ENCODE measurements around the gene ACTG1. TPM values are rescaled to one million over a fixed set of nuclear protein-coding genes. Genes with fewer than 3 reads are reported as not detected.

Gene ACTG1
- total RNA-seq, 4 donors from 2014 or later, result 972 to 1,850 (median 1,126) TPM

GRCh38 chr17:81476635-81477034 lies 36.0 kb downstream of the ACTG1 start:
- WGBS, result 90% methylated on average over 6 of the region's 6 CpGs
- Histone ChIP-seq H3K4me3 (no peak overlapping the region), H3K36me3 (no peaks in the 10 kb centered on the region), H3K9me3 (no peaks in the 10 kb centered on the region), H3K4me1 (peaks cover 17 to 25% (median 19%) of the 10 kb centered on the region in 4 donors), H3K27ac (replicated peaks in 1 of 4) (no peak overlapping the region), H3K27me3 (no peaks in the 10 kb centered on the region)
- DNase-seq (ENCODE audit: extremely low spot score), result no peak
- intact Hi-C loops (cut with DNase I), result no loop called here
- TF ChIP-seq EP300 (IDR thresholded peaks at IDR 0.05), result no peak
- no peak for TF ChIP-seq POLR2A (IDR thresholded peaks at IDR 0.05; ENCODE audit: low read depth)
- TF ChIP-seq CTCF (IDR thresholded peaks at IDR 0.05), result no peak
- no peak for TF ChIP-seq POLR2AphosphoS5 (IDR thresholded peaks at IDR 0.05)

- intact Hi-C loops (cut with DNase I), result no loop called here
- peaks cover 13 to 24% (median 15%) of the 10 kb centered on the region in 4 donors for H3K4me1 ChIP-seq
- TF ChIP-seq CTCF (IDR thresholded peaks at IDR 0.05) (no peak), POLR2A (IDR thresholded peaks at IDR 0.05; ENCODE audit: low read depth) (no peak), POLR2AphosphoS5 (IDR thresholded peaks at IDR 0.05) (no peak), EP300 (IDR thresholded peaks at IDR 0.05) (no peak)
- no peak for DNase-seq (ENCODE audit: extremely low spot score)
- no peaks in the 10 kb centered on the region for H3K9me3 ChIP-seq
- 94% methylated on average over 7 of the region's 7 CpGs for WGBS
- no peaks in the 10 kb centered on the region for H3K27me3 ChIP-seq
- H3K27ac ChIP-seq (replicated peaks in 1 of 4), result no peak overlapping the region
- H3K4me3 ChIP-seq, result no peak overlapping the region
- H3K36me3 ChIP-seq, result no peaks in the 10 kb centered on the region
Observed at GRCh38 chr17:81476097-81476496, 36.5 kb downstream of the ACTG1 start.

- DNase-seq (ENCODE audit: extremely low spot score), result no peak
- H3K27me3 ChIP-seq, result no peaks in the 10 kb centered on the region
- H3K9me3 ChIP-seq, result no peaks in the 10 kb centered on the region
- no peak for TF ChIP-seq POLR2AphosphoS5 (IDR thresholded peaks at IDR 0.05)
- intact Hi-C loops (cut with DNase I), result loop anchor here (5.0 kb wide), 1 partner anchor 38 kb away; no protein-coding TSS in a partner anchor
- no peaks in the 10 kb centered on the region for H3K36me3 ChIP-seq
- no peak overlapping the region for H3K4me3 ChIP-seq
- H3K4me1 ChIP-seq, result peaks cover 2 to 16% (median 4%) of the 10 kb centered on the region in 4 donors
- 85% methylated on average over 10 of the region's 16 CpGs for WGBS
- H3K27ac ChIP-seq (replicated peaks in 1 of 4), result no peak overlapping the region
Observed at GRCh38 chr17:81474958-81475357, 37.6 kb downstream of the ACTG1 start.

- H3K27me3 ChIP-seq, result no peaks in the 10 kb centered on the region
- no peak overlapping the region for H3K27ac ChIP-seq (replicated peaks in 1 of 4)
- H3K4me3 ChIP-seq, result no peak overlapping the region
- TF ChIP-seq POLR2AphosphoS5 (IDR thresholded peaks at IDR 0.05), result no peak
- TF ChIP-seq EP300 (IDR thresholded peaks at IDR 0.05), result no peak
- no peak for TF ChIP-seq CTCF (IDR thresholded peaks at IDR 0.05)
- no peak for TF ChIP-seq POLR2A (IDR thresholded peaks at IDR 0.05; ENCODE audit: low read depth)
- H3K4me1 ChIP-seq, result peaks cover 0 to 12% (median 1%) of the 10 kb centered on the region in 4 donors
- H3K36me3 ChIP-seq, result no peaks in the 10 kb centered on the region
- H3K9me3 ChIP-seq, result no peaks in the 10 kb centered on the region
- intact Hi-C loops (cut with DNase I), result loop anchor here (5.0 kb wide), 1 partner anchor 36 kb away; no protein-coding TSS in a partner anchor
- DNase-seq (ENCODE audit: extremely low spot score), result no peak
- WGBS, result 74% methylated on average over 7 of the region's 8 CpGs
Observed at GRCh38 chr17:81473019-81473418, 39.6 kb downstream of the ACTG1 start.

GRCh38 chr17:81471818-81472456 lies 40.7 kb downstream of the ACTG1 start:
- 93% methylated on average over 27 of the region's 28 CpGs for WGBS
- peak overlapping the region in 2 of 4 donors; percentile 27 to 31 for H3K27ac ChIP-seq (replicated peaks in 1 of 4)
- peaks cover 0 to 4% (median 0%) of the 10 kb centered on the region in 4 donors for H3K36me3 ChIP-seq
- DNase-seq (ENCODE audit: extremely low spot score), result no peak
- intact Hi-C loops (cut with DNase I), result loop anchor here (5.0 kb wide), 1 partner anchor 35 kb away; no protein-coding TSS in a partner anchor
- no peaks in the 10 kb centered on the region for H3K27me3 ChIP-seq
- H3K9me3 ChIP-seq, result no peaks in the 10 kb centered on the region
- TF ChIP-seq POLR2A (IDR thresholded peaks at IDR 0.05; ENCODE audit: low read depth) (no peak), EP300 (IDR thresholded peaks at IDR 0.05) (no peak), POLR2AphosphoS5 (IDR thresholded peaks at IDR 0.05) (peak in 1 of 2 donors; percentile 7), CTCF (IDR thresholded peaks at IDR 0.05) (peak in 2 of 3 experiments; percentile 27 to 28)
- H3K4me1 ChIP-seq, result peaks cover 0 to 12% (median 1%) of the 10 kb centered on the region in 4 donors
- peak overlapping the region in 2 of 4 donors; percentile 6 to 39 for H3K4me3 ChIP-seq

All from esophagus muscularis mucosa (tissue), 4 donors.